ENCODE results near the gene ST6GAL1.

DNA sequence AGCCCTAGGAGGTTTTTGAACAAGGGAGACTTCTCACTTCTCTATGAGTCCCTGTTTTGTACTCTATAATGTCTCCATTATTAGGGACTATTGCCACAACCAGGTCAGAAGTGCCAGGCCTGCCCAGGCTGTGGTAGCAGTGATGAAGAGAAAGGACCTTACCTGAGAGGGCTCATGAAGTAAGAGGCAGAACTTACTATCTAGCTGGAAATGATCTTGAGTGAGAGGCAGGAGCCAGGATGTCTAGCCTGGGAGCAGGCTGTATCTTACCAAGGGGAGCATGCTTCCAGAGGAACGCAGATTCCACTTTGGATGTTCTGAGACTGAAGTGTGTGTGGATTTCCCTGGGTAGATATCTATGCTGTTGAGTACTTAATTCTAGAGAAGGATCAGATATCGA lies 115.7 kb downstream of the ST6GAL1 start:
- TF ChIP-seq, protein P1, sequence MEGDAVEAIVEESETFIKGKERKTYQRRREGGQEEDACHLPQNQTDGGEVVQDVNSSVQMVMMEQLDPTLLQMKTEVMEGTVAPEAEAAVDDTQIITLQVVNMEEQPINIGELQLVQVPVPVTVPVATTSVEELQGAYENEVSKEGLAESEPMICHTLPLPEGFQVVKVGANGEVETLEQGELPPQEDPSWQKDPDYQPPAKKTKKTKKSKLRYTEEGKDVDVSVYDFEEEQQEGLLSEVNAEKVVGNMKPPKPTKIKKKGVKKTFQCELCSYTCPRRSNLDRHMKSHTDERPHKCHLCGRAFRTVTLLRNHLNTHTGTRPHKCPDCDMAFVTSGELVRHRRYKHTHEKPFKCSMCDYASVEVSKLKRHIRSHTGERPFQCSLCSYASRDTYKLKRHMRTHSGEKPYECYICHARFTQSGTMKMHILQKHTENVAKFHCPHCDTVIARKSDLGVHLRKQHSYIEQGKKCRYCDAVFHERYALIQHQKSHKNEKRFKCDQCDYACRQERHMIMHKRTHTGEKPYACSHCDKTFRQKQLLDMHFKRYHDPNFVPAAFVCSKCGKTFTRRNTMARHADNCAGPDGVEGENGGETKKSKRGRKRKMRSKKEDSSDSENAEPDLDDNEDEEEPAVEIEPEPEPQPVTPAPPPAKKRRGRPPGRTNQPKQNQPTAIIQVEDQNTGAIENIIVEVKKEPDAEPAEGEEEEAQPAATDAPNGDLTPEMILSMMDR (IDR thresholded peaks at IDR 0.05) = no peak
- TF ChIP-seq POLR2A (IDR thresholded peaks at IDR 0.05) = no peak
